IPS DF 6.9 (cell line): ENCODE measurements around the gene HTR5A.

ENCODE experiments used
- DNase-seq: peaks from one replicate; pipeline ENCODE4 v3.0.0-alpha.2; 2013; ENCODE audit warnings: low read depth, low spot score
- H3K27ac ChIP-seq: one replicate; pipeline ENCODE4 v1.5.1; 2013; ENCODE audit warnings: low read length, control low read depth
- H3K27me3 ChIP-seq: 2 replicates; pipeline ENCODE4 v1.6.1; 2013; ENCODE audit warnings: mild to moderate bottlenecking, low read length; ENCODE audit not compliant: control insufficient read depth, insufficient read depth
- H3K36me3 ChIP-seq: 2 replicates; pipeline ENCODE4 v1.6.1; 2013; ENCODE audit warnings: low read length; ENCODE audit not compliant: control insufficient read depth, insufficient read depth
- H3K4me1 ChIP-seq: 2 replicates; pipeline ENCODE4 v1.6.1; 2013; ENCODE audit warnings: low read length; ENCODE audit not compliant: control insufficient read depth, insufficient read depth
- H3K4me3 ChIP-seq: 2 replicates; pipeline ENCODE4 v1.5.1; 2013; ENCODE audit warnings: mild to moderate bottlenecking, low read length
- H3K9me3 ChIP-seq: 2 replicates; pipeline ENCODE4 v1.6.1; 2013; ENCODE audit warnings: low read length, inconsistent platforms; ENCODE audit not compliant: control insufficient read depth, insufficient read depth
- WGBS: extraction: QIAGEN DNeasy Blood & Tissue Kit; methylation state at CpG from one replicate; pipeline ENCODE4 v1.1.7; 2013; ENCODE audit warnings: mixed read lengths, missing lambda C conversion rate; ENCODE audit not compliant: insufficient read length, insufficient coverage; 5-methylcytosine and 5-hydroxymethylcytosine counted together

The HTR5A gene

DNA sequence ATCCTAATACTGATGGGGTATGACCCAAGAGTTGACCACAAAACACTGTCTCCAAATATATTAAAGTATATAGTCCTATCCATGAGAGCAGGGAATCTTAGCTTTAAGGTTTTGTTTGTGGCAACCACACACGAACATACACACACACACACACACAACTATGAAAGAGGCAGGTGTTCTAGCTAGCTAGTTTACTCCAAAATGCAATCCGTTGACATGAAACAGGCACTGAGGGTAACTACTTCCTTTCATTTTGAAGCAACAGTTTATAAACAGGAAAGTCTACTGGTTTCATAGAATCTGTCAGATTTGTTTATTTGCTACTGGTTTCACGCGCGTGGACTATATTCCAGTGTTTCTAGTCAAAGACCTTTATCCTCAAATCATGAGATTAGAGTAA lies 14.8 kb downstream of the HTR5A start:
- Histone ChIP-seq H3K27me3 (no peaks in the 10 kb centered on the region), H3K36me3 (no peaks in the 10 kb centered on the region), H3K4me3 (no peak overlapping the region), H3K9me3 (no peaks in the 10 kb centered on the region), H3K4me1 (no peaks in the 10 kb centered on the region), H3K27ac (no peak overlapping the region)
- no CpG with 5 or more reads among the region's 5 CpGs for WGBS
- no peak for DNase-seq

DNA sequence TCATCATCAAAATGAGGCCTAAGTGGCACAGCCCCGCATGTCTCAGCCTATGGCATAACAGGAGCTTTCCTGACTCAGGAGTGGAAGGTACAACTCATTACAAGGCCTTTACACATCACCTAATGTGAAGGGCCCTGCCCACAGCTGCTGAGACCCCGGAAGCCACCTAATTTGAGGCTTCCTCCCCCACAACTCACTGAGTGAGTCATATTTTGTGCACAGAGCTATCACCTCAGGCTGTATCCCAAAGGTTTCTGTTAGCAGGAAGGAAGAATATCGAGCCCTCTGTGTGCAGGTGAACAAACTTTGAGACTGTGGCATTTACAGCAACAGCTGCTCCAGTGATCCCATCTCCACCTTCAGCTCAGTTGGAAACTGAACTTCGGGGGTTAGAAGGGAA lies 20.6 kb downstream of the HTR5A start:
- DNase-seq, result no peak
- no peaks in the 10 kb centered on the region for H3K4me1 ChIP-seq
- 0 out of 2 replicates have a peak, but pooled peaks cover 2% of the 10 kb centered on the region for H3K36me3 ChIP-seq
- no peaks in the 10 kb centered on the region for H3K9me3 ChIP-seq
- no CpG with 5 or more reads among the region's 4 CpGs for WGBS
- H3K4me3 ChIP-seq, result no peak overlapping the region
- H3K27ac ChIP-seq, result no peak overlapping the region
- no peaks in the 10 kb centered on the region for H3K27me3 ChIP-seq

DNA sequence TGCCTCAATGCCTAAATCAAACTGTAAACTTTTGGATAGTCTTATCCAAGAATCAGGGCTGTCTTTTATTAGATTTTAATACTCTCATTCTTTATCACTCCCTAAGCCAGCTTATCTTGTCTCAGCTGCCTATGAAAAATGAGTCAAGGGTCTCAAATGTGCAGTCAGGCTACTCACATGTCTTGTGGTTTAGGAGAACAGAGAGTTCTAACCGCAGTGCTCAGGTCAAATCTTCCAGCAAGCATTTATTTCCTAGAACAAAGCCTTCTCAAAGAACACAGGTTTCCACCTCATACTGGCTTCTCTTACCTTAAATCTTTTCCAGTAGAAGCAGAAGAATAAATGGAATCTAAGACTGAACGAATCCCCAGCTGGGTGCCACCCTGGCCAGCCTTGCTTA lies 23.5 kb downstream of the HTR5A start:
- no peak for DNase-seq
- H3K9me3 ChIP-seq, result no peaks in the 10 kb centered on the region
- WGBS, result no CpG with 5 or more reads among the region's 2 CpGs
- H3K36me3 ChIP-seq, result 0 out of 2 replicates have a peak, but pooled peaks cover 2% of the 10 kb centered on the region
- H3K4me1 ChIP-seq, result no peaks in the 10 kb centered on the region
- no peak overlapping the region for H3K27ac ChIP-seq
- no peaks in the 10 kb centered on the region for H3K27me3 ChIP-seq
- H3K4me3 ChIP-seq, result no peak overlapping the region

DNA sequence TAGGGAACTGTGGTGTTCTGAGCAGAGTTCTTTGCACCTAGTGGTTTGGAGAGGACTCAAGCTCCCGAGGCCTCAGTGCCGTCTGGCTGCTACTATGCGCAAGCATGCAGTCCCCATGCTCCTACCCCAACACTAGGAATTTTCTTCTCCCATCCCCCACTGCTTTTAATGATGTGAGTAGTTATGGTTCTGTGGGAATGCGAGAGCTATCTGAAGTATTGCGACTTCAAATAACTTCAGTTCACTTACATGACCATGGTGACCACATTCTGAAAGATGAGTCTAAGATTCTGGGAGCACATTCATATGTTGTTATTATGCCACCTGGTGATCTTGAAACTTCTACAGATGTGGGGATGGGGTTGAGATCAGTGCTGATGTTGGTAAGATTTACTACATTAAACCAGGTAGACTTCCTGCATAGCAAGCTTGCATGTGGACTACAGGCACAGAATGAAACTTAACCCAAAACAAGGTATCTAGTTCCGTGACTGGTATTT lies 24.6 kb downstream of the HTR5A start:
- Histone ChIP-seq H3K4me1 (no peaks in the 10 kb centered on the region), H3K27ac (no peak overlapping the region), H3K9me3 (no peaks in the 10 kb centered on the region), H3K4me3 (no peak overlapping the region), H3K36me3 (0 out of 2 replicates have a peak, but pooled peaks cover 2% of the 10 kb centered on the region), H3K27me3 (no peaks in the 10 kb centered on the region)
- no CpG with 5 or more reads among the region's 6 CpGs for WGBS
- DNase-seq, result no peak

DNA sequence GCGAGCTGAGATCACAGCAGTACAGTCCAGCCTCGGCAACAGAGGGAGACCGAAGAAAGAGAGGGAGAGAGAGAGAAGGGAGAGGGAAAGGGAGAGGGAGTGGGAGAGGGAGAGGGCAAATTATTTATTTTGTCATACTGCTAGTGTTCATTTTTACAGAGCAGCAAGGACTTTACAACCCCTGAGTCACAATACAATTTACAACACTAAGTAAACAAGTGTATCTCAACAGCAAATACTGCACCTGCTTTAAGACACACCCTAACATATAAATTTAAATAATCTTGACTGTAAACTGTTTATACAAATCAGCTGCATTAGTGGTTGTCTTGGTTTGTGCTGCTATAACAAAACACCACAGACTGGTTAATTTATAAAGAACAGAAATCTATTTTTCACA lies 27.2 kb downstream of the HTR5A start:
- Histone ChIP-seq H3K4me1 (no peaks in the 10 kb centered on the region), H3K27me3 (no peaks in the 10 kb centered on the region), H3K4me3 (no peak overlapping the region), H3K9me3 (no peaks in the 10 kb centered on the region), H3K27ac (no peak overlapping the region), H3K36me3 (0 out of 2 replicates have a peak, but pooled peaks cover 2% of the 10 kb centered on the region)
- DNase-seq, result no peak
- no CpG with 5 or more reads among the region's 3 CpGs for WGBS

DNA sequence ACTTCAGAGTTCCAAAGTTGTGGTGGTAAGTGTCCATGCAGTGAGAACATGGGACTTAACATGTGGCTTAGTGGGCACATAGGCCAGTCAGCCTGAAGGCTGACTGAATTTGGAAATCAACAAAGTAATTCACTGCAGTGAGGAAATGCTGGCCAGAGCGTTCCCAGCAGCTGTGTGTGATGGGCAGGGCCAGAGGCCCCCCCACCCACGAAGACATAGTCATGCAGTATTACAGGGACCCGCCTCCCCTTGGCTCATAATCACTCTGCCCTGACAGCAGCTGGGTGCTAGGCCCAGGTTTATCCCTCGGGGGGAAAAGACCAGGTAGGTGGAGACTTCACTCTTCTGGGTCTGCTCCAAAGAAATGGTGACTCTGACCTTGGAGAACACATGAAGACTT lies 33.7 kb downstream of the HTR5A start:
- Histone ChIP-seq H3K9me3 (no peaks in the 10 kb centered on the region), H3K36me3 (no peaks in the 10 kb centered on the region)

DNA sequence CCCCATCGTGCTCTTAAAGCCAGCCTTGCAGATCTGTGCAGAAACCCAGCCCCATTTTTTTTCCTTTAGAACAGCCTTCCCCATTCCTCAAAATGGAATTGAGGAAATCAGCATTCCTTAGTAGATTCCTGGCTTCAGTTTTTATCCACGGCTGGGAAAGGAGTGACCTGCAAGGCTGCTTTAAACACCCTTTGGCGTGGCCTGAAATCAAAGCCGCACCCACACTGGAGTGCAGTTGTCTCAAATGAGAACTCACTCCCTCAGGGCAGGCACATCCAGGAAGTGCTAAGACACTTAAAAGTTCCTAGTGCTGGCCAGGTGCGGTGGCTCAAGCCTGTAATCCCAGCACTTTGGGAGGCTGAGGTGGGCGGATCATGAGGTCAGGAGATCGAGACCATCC lies 34.8 kb downstream of the HTR5A start:
- Histone ChIP-seq H3K4me3 (no peak overlapping the region), H3K4me1 (peaks cover 3% of the 10 kb centered on the region), H3K27ac (no peak overlapping the region), H3K9me3 (no peaks in the 10 kb centered on the region), H3K27me3 (no peaks in the 10 kb centered on the region), H3K36me3 (no peaks in the 10 kb centered on the region)
- no CpG with 5 or more reads among the region's 7 CpGs for WGBS
- no peak for DNase-seq

More for the DNA sequence above, 33.7 kb downstream of the HTR5A start:
- DNase-seq, result no peak
- no peaks in the 10 kb centered on the region for H3K27me3 ChIP-seq
- no peak overlapping the region for H3K27ac ChIP-seq
- peaks cover 3% of the 10 kb centered on the region for H3K4me1 ChIP-seq
- no CpG with 5 or more reads among the region's 4 CpGs for WGBS
- no peak overlapping the region for H3K4me3 ChIP-seq

DNA sequence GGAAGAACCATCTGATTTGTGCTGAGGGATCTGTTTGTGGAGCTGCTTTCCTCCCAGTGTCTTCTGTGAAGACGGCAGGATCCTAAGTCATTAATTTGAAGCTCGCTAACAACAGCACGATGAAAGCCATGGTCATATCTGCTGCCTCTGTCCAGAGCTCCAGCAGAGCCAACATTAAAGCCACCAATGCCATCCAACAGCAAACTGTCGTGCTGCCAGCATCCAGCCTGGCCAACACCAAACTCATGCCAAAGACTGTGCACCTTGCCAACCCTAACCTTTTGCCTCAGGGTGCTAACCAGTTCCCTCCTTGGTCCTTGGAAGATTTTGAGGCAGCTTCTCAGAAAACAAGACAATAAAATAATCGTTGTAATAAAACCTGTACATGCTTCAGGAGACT lies 36.2 kb downstream of the HTR5A start:
- H3K9me3 ChIP-seq, result no peaks in the 10 kb centered on the region
- no CpG with 5 or more reads among the region's 5 CpGs for whole genome bisulfite sequencing
- H3K4me3 ChIP-seq, result no peak overlapping the region
- peaks cover 3% of the 10 kb centered on the region for H3K4me1 ChIP-seq
- no peak overlapping the region for H3K27ac ChIP-seq
- DNase-seq, result no peak
- H3K36me3 ChIP-seq, result no peaks in the 10 kb centered on the region
- H3K27me3 ChIP-seq, result no peaks in the 10 kb centered on the region

DNA sequence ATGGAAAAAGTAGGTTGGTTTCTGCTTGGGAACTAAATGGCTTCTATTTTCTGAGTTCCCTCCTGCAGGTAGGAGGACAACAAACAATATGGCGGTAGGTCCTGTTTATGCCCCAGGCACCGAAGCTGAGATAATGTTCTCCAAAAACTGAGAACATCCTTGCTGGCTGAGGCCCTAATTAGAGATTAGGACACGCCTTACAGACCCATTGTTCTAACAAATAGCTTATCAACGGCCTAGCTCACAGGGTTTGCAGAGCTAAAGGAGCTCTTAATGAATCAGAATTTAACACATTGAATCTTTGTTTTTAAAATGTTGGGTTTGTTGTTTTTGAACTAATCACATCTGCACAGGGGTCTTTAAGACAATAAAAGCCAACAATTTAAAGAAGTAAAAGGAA lies 37.0 kb downstream of the HTR5A start:
- WGBS, result no CpG with 5 or more reads among the region's 4 CpGs
- Histone ChIP-seq H3K4me3 (no peak overlapping the region), H3K9me3 (no peaks in the 10 kb centered on the region), H3K4me1 (peaks cover 3% of the 10 kb centered on the region), H3K27me3 (no peaks in the 10 kb centered on the region), H3K36me3 (no peaks in the 10 kb centered on the region), H3K27ac (no peak overlapping the region)
- DNase-seq, result no peak

DNA sequence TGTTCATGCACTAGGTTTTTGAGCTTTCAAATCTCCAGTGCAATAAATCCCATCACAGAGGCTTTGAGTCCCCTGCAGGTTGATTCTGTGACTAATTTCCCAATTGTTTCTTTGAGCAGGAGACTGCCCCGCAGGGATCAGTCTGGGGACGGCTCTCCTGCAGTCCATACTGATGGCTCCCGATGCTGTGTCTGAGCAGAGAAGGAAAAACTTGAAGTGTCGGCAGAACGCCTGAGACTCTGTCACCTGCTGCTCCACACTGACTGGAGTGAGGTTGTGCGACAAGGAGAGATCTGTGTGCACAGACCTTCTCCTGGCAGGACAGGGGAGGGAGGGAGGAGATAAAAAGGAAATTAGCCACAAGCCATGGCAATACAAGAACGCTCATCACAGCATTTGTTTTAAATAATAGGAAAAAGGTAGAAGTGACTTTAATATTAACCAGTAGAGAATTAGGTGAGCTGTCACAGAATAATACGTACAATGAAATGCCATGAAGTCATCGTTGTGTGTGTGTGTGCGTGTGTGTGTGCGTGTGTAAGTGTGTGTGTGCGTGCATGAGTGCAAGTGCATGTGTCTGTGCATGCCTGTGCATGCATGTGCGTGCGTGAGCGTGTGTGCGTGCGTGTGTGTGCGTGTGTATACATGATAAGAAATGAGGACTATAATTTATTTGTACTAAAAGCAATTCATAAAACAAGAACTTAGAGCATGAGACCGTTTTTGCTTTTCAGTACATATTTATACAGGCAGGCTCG lies 38.2 kb downstream of the HTR5A start:
- H3K4me1 ChIP-seq, result peaks cover 3% of the 10 kb centered on the region
- H3K36me3 ChIP-seq, result no peaks in the 10 kb centered on the region
- no peak overlapping the region for H3K4me3 ChIP-seq
- H3K27me3 ChIP-seq, result no peaks in the 10 kb centered on the region
- WGBS, result no CpG with 5 or more reads among the region's 20 CpGs
- no peak overlapping the region for H3K27ac ChIP-seq
- no peaks in the 10 kb centered on the region for H3K9me3 ChIP-seq
- no peak for DNase-seq

DNA sequence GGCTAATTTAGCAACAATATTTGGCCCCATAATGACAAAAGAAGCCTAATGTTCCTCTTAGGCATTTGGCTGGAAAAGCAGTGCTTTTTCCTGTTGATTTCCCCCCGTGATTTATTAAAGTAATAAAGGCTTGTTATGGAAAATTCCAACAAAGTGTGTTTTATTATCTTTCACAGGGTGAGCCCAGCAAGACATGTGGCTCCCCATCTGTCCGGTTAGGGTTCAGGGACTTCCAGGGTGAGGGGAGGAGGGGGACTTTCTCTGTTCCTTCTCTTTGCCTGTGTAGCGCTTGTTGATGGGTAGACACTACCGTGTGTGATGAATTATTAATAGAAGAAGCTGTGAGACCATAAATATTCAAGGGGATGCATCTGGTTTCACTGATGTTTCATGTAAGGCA lies 39.0 kb downstream of the HTR5A start:
- H3K27ac ChIP-seq, result no peak overlapping the region
- H3K4me3 ChIP-seq, result no peak overlapping the region
- no peak for DNase-seq
- H3K27me3 ChIP-seq, result no peaks in the 10 kb centered on the region
- no peaks in the 10 kb centered on the region for H3K9me3 ChIP-seq
- no CpG with 5 or more reads among the region's 4 CpGs for WGBS
- peaks cover 3% of the 10 kb centered on the region for H3K4me1 ChIP-seq
- no peaks in the 10 kb centered on the region for H3K36me3 ChIP-seq
